NCI-H187 treated with DMSO at 0.1 percent for 48 hours (cell line): Measurements from ENCODE around the gene VEGFC.

Source experiments
- DNase-seq: peaks from one replicate; lab custom pipeline; 2025; lab: John Stamatoyannopoulos, UW

Gene VEGFC

DNA sequence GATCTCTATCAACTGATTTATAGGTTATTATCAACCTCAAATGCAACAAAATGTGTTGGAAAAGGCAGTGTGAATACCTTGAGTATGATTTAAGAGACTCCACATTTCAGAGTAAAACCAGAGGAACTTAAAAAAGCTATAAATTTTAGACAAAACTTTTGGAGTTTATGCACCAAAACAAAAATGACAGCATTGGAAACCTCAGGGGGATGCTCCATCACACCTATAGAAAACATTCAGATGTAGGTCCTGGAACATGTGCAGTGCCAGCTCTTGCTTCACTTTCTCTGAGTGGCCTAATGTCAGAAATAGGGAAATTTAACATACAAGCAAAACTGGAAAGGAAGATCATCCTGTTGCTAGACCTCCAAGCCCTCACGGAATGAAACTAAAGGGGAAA is 5.8 kb upstream of the VEGFC start:
- DNase-seq = no peak

DNA sequence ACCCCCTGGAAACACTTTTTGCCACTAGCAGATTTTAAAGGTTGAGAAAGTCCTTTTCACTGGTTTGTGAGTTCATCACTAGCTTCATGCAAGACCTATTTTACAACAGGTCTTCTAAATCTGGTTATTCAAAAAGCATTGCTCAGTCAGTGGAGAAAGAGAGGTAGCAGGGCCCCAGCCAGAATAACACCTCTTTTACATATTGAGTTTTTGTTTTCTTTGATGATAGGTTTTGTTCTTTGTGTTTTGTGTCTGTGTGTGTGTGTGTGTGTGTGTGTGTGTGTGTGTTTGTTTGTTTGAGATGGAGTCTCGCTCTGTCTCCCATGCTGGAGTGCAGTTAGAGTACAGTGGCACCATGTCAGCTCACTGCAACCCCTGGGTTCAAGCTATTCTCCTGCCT is 2.7 kb upstream of the VEGFC start:
- DNase-seq = no peak

DNA sequence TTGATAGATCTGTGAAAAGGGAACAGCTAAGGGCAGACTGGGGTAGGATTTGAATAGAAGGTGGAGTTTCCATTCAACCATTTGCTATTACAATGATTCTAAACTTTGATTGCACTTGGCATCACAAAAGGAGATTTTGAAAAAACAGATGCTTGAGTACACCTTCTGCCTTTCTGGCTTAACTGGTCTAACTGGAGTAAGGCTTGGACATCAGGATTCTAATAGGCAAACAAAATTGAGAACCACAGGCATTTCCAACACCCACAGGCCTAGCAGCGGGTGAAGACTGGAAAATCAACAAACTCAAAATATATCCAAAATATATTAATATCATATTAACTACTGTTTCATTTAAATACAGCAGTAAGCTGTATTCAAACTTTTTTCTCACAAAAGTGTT is 1.9 kb upstream of the VEGFC start:
- no peak for DNase-seq

DNA sequence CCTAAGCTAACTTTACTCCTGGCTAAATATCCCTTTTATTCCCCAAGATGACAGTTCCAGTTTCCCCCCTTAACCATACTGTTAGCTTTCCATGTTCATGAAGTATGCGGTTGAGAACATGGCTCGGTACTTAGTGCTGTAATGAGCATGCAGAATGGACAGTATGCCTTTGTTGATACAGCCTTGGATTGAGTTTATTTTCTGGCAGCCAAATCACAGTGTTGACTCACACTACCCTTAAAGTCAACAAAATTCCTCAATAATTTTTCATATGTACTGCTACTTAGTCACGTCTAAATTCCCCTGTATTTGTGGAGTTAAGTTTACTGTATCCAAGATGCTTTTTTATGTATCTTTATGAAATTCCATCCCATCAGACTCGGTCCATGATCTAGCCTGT is 1.4 kb upstream of the VEGFC start:
- no peak for DNase-seq

DNA sequence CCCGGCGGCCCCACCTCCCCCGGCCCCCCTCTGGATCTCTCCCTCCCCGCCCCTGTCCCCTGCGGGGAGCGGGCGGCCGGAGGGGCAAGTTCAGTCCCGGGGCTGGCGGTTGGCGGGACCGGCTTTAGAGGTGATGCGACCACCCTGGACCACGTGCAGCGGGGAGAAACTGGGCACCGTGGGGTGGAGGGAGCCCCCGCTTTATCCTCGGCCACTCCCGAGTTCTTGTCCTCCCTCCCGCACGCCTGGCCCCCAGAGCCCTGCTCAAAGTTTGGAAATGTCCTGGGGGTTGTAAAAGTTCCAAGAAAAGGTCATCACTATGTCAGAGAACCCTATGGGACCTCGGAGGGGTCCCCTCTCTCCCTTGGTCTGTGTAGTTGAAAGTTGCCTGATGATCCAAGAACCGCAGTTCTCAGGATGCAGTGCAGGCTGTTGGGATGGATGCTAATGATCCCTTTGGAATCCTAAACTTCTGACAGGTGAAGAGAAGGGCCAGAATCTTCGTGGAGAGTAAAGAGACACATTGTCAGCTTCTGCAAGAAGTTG is 411 bp upstream of the VEGFC start:
- no peak for DNase-seq

DNA sequence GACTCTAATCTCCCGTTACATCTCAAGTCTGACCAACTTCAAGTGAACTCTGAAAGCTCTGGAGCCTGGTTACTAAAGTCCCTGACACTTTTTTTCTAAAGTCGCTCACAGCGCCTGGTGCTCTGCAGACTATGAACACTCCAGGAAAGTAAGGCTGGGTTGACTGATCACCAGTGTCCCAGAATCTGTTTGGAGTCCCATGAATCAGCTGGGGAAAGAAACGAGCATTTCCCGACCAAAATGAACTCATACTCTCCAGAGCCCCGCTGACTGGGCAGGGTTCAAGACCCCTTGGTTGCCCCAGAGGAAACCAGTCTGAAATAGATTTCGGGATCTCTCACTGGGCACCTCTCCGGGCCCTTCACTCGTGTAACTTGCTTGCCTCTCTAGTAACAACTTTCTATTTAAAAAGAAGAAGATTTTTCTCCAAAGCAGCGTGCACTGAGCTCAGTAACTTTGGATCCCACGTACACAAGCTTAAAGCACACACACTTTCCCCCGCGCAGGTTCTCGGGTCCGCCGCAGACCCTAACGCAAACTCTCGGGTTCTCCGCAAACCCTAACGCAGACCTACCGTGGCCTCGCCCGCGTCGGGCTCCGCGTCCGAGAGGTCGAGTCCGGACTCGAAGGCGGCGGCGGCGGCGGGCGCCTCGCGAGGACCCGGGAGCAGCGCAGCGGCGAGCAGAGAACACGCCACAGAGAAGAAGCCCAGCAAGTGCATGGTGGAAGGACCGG is 964 bp downstream of the VEGFC start:
- no peak for DNase-seq

DNA sequence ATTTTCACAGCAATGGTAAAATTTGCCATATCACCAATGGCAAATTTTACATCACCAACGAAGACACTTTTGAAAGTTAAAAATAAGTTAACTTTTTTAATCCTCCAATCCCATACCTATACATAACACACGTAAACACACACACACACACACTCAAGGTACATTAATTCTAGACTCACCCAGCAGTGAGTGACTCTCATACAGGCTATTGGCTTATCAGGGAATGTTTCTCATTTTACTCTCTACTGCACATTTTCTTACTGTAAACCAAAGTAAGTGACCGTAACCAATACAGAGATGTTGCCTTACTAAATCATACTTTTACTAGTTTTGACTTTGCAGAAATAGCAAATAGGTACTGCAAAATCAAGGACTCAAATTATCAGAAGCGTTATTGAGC is 2.3 kb downstream of the VEGFC start:
- DNase-seq = no peak

DNA sequence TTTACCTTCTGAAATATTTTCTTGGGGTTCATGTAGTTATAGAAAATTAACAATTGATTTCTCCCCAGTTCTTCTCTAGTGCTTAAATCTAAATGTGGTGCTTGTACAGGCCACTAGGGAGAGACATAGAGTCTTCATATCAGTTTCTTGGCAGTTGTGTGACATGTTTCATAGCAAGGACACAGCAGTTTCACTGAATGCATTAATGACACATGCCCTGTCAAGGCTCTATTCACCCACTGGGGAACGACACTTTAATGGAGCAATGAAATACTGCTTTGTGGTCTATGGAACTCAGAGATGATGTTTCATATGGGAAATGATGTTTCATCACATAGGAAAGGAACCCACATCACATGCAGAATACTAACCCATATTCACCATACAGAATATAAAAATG is 2.8 kb downstream of the VEGFC start:
- no peak for DNase-seq

DNA sequence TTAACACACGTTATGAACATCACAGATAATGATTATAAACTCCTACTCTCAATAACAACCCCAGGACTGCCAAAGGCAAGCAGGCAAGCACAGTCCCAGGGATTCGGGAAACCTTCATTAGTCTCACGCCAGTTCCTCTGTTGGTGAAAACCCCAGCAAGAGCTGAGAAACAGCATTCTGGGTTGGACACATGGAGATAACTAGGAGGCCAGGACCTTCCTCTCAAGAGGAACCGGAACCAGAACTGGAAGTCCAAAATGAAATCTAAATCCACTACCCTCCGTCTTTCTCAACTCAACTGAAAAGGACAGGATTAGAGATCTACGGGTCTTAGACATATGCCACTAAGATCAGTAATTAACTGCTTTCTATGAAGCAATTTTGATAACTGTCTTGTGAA is 3.8 kb downstream of the VEGFC start:
- DNase-seq = no peak

DNA sequence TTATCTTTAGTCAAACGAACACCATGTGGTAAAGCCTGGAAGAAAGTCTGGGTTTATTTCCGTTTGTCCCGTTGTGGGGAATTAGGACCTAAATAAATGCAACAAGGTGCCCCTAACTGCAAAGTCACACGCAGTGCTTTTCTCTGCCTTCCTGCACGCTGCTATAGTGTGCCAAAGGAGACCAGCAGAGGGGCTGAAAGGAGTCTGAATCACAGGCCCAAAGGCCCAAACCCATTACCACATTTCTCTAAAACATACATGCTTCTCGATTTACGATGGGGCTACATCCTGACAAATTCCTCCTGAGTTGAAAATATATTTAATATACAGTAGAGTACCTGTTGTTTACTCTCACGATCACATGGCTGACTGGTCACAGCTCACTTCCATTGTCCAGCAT is 4.5 kb downstream of the VEGFC start:
- DNase-seq = no peak

DNA sequence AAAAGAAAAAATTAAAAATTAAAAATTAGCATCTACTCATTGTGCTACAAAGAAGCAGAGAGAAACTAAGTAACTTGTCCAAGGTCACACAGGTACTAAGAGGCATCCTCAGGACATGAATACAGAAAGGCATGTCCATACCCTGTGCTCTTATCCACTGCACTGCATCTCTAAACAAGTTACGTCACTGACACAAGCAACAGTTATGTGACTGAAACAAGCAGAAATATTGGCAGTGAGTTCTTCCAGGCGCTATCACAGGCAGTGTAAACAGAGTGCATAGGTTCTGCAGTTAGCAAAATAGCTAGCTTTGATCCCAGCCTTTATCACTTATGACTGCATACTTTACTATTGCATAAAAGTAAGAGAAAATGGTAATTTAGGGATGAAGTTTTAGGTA is 7.9 kb downstream of the VEGFC start:
- DNase-seq = no peak

DNA sequence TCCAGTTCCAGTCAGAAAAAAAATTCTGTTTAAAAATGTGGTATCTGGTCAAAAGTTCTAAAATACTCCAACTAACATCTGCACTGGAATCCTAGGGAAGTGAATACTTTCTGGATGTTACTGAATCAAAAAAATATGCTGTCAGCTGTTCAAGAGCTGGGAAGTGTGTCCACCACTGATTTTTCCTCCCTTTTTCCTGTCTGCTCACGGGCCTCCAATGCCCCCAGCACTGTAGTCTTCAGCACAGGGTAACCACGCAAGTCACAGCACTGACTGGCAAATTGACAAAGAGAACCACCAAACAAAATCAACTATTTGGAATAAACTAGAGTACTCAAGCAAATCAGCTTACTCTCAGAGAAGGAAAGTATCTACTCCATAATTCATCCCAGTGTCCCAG is 9.9 kb downstream of the VEGFC start:
- no peak for DNase-seq

DNA sequence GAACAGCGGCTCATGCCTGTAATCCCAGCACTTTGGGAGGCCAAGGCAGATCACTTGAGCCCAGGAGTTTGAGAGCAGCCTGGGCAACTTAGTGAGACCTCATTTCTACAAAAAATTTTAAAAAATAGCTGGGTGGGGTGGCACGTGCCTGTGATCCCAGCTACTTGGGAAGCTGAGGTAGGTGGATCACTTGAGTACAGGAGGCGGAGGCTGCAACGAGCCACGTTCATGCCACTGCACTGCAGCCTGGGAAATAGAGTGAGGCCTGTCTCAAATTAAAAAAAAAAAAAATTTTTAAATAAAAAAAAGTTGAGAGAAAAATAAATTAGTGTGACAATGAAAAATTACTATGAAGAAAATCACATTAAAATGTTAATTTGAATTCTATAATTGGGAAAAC is 10.5 kb downstream of the VEGFC start:
- DNase-seq = no peak

DNA sequence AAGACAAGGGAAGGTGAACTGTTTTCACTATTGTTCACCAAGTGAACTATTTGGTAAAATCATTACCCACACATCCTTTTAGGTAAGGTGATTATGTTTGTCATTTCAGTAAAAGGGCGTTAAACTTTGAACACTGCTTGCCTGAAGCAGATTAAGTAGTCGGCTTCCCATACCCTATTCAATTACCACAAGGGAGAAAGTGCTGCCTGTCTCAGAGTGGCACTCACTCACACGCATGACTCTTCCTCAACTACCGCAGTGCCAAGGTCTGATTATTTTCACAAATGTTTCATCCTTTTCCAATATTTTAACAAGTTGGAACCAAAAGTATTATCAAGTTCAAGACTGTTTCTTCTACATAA is 11.0 kb downstream of the VEGFC start:
- DNase-seq = no peak

DNA sequence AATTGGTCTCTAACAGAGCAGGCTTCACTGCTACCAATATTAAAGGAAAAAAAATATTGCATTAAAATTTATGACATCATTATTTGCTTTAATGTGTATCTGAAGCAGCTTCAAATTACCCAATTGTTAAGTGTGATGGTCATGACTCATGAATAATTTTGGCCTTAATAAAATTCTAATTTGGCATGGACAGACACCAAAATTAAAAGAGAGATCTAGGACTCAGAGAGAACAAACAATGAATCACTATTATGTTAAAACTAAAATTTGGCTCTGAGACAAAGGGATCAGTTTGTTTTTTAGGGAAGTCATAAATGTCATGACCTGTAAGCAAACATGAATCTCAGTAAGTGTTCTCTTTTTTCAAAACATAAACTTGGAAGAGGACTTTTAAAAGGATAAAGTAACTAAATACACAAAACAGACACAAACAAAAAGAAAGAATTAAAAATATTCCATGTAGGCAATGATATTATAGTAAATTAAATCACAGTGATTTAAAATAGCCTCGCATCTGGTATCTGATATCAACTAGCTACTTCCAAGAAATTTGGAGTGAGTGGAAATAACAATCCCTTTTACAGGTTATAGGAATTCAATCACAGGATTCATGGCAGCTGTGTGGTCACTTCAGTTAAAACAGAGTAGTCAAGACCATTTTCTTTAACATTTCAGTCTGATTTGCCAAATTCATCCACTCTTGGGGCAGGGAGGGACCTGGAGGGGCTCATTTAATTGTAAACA is 11.6 kb downstream of the VEGFC start:
- no peak for DNase-seq

DNA sequence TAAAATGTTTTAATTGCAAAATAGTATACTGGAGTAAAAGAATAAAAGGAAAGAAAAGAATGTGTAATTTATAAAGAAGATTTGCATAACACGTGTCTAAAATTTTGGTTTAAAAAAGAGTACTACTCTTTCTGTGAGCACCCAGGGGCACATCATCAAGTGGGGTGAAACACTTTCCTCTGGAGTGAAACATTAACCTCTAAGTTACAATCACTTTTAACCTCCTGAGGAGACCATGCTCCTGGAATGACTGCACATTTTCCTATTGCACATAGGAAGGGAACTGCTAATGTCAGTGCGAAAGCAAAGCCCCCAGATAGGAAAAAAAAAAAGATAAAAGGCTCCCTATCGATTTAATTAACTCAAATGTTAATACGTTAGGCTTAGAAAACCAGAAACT is 13.3 kb downstream of the VEGFC start:
- DNase-seq = no peak

DNA sequence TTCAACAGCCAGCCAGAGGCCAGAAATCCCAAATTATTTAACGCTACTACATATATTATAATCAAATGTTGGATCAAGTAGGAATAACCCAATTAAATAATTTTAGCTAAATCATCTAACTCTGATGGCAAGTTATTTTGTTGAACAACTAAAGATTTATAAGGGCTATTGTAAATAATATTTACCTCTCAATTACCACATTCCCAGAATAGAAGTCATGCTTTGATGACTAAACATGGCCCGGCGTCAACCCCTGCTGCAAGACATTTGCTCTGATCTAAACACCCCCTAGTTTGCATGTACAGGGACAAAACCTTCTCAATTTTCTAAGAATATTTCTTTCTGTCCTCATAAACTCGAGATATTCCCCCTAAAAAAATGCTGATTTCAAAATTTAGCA is 14.2 kb downstream of the VEGFC start:
- no peak for DNase-seq

DNA sequence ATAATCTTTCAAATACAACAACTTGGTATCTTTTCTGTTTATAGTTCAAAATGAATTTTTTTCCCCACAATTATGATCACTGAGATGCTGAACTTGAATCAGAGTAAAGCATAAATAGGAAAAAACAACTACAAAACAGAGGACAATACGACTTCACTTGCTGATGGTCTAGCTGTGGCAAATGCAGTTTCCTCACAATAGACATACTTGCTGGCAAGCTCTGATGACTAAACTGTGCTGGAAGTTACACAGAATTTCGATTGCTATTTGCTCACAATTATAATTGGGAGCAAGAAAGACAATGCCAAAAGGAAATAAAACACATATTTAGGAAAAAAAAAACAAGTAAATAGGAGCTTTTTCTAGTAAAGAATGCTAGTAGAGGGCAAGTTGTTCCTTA is 14.7 kb downstream of the VEGFC start:
- no peak for DNase-seq

DNA sequence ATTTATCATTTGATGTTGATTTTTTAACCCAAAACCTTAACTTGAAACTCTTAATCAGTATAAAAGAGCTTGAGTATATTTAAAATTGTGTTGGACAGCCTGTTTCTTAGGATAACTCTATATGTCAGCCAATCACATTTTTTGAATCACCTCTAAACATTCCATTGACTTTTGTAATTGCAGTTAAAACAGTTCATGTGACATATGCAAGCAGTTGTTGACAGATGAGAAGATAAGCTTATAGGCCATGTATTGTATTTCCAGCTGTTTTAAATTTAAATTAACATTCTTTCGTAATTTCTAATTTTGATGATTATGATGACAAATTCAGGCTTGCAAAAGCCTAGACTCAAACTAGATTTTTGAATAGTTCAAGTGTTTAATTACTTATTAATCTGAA is 17.4 kb downstream of the VEGFC start:
- no peak for DNase-seq

DNA sequence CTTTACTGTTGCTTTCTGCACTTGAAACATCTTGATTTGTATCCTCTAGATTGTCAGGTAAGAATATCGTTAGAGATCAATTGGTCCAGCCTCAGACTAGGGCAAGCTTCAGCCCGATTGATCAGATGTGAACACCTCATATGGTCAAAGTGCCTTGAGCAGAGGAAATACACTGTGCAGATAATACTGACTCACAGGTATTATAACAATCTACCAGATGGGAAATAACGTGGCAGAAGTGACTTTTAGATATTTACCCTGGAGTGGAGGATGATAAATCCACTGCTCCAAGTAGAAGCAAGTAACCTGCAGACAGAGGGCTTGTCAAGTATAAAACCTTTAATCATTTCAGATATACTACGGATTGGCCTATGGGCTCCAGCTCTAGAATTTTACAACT is 17.9 kb downstream of the VEGFC start:
- DNase-seq = no peak

DNA sequence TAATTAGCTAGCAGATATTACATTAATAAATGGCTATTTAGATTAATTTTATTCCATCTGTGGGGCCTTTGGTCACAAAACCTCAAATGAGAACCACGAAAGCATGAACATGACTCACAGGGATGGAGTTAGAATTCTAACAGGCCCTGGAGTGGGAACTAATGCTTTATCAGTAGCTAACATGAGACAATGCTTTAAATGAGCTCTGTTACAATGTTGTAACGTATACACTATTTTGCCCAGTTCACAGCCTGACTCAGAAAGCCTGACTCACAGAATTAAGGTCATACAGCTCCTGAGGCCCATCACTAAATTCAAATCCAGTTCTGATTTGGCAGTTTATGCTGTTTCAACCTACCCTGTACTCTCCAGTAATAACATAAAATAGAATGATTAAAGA is 23.2 kb downstream of the VEGFC start:
- no peak for DNase-seq

DNA sequence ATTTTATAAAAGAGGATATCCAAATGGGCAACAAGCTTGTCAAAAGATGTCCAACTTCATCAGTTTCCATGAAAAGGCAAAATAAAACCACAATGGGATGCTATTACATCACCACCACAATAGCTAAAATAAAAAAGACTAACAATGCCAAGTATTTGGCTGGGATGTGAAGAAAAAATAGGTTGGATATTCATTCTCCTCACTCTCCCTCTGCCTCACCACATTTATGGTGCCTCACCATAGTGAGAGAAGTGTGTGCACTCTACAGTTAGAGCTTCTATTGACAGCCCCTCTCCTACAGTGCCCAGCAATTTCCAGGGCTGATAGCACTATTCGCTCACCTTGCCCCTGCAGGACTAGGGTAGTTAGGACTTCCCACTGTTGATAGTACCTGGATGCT is 25.5 kb downstream of the VEGFC start:
- DNase-seq = no peak

DNA sequence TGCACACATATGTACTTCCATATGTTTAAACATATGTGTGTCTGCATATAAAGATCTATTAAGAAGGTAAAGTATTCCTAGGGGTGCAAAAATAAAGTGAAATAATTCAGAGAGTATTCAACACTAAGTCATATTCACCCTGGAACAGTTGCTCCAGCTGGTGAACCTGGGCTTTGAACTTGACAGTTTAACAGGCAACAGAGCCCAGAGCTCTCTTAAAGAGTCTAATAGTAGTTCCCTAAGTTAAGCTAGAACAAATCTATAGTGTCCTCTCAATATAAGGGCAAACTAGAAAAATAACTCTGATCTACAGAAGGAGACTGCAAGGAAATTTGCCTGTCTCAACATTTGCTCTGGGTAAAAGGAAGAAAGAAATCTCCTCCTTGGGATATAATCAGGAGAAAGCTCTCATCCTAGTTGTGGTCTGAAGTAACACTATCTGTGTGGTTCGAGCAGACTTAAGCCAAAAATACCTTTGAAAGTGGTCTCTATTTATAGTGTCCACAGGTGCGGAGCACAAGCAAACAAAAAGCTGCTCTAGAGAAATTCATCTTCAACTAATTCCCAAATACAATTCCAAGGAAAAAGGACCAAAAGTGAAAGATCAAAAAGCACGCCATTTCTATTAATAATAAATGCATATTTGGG is 29.9 kb downstream of the VEGFC start:
- no peak for DNase-seq
